GM19463 (cell line): ENCODE measurements around the gene OR10J5.

ENCODE experiments used
- ATAC-seq: cut with Tn5 transposase; IDR thresholded peaks from one replicate; pipeline ENCODE4 v1.9.1; 2021; ENCODE audit warnings: mild to moderate bottlenecking, moderate library complexity; ENCODE audit not compliant: unreplicated experiment

OR10J5 gene

DNA sequence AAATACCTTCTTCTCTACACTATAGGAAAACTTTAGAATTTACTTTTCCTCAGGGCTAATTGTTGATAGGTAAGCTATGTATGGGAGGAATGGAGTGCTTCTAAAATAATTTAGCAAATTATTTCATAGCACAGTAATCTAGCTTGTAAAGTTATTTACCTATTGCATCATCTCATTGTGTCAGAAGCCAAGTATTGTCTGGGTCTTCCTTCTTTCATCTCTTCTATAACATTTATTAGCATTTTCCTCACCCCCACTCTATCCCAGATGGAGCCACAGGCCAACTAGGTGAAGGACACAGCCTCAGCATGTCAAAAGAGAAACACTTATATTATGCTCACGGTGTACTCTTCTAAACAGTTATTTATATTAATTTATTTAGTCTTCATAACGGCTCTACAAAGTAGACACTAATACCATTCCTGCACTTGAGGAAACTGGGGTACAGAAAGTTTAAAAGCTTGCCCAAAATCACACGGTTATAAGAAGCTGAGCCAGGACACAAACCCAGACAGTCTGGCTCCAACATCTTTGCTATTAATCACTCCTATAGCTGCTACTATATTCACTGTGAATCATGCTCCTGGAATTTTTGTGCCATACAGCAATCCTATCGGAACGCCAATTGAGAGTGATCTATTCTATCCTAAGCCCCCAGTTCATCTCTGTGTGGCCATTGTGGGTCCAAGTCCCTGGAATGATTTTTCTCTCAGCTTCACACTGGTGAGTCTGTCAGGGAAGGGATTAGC lies 43.1 kb downstream of the OR10J5 start:
- no peak for ATAC-seq
